Prostate gland (tissue), 2 donors: ENCODE results near the gene STXBP6.

Source experiments
- POLR2A ChIP-seq: fragments of 450-650 bp; IDR thresholded peaks from one replicate; pipeline ENCODE4 v1.6.1; 2016; ENCODE audit warnings: antibody characterized with exemption, mild to moderate bottlenecking
- POLR2AphosphoS5 ChIP-seq: sonication (generic); formaldehyde crosslinking; IDR thresholded peaks from one replicate; pipeline ENCODE4 v1.6.1; 2017; ENCODE audit warnings: antibody characterized with exemption
- TF ChIP-seq, protein P1 (sequence below), 4 experiments: fragments of 200-600 bp in 2 of 4; fragments of 450-650 bp in 2 of 4; sonication (generic) in 2 of 4; IDR thresholded peaks; 1 replicate in 3 of 4; 2 replicates in 1 of 4; pipeline ENCODE4 v1.5.1; 2016 to 2019; ENCODE audit warnings: antibody characterized with exemption in 4 of 4, mild to moderate bottlenecking in 2 of 4, moderate library complexity in 2 of 4

GRCh38 chr14:24944800-24945199 lies 105.1 kb downstream of the STXBP6 start:
- TF ChIP-seq, protein P1, sequence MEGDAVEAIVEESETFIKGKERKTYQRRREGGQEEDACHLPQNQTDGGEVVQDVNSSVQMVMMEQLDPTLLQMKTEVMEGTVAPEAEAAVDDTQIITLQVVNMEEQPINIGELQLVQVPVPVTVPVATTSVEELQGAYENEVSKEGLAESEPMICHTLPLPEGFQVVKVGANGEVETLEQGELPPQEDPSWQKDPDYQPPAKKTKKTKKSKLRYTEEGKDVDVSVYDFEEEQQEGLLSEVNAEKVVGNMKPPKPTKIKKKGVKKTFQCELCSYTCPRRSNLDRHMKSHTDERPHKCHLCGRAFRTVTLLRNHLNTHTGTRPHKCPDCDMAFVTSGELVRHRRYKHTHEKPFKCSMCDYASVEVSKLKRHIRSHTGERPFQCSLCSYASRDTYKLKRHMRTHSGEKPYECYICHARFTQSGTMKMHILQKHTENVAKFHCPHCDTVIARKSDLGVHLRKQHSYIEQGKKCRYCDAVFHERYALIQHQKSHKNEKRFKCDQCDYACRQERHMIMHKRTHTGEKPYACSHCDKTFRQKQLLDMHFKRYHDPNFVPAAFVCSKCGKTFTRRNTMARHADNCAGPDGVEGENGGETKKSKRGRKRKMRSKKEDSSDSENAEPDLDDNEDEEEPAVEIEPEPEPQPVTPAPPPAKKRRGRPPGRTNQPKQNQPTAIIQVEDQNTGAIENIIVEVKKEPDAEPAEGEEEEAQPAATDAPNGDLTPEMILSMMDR (IDR thresholded peaks at IDR 0.05): no peak
- TF ChIP-seq POLR2A: no peak
- peak; percentile 61 for TF ChIP-seq POLR2AphosphoS5
